GM04504 (cell line): ENCODE measurements around the gene KIF24.
"Not testable (repeated sequence)": the region's sequence is repeated elsewhere in the genome, so short reads cannot be mapped to it uniquely, and the experiment has no call there.

Experiments used
- DNase-seq: peaks from one replicate; pipeline ENCODE4 v3.0.0-alpha.2; 2012; ENCODE audit warnings: low read depth

KIF24 gene

DNA sequence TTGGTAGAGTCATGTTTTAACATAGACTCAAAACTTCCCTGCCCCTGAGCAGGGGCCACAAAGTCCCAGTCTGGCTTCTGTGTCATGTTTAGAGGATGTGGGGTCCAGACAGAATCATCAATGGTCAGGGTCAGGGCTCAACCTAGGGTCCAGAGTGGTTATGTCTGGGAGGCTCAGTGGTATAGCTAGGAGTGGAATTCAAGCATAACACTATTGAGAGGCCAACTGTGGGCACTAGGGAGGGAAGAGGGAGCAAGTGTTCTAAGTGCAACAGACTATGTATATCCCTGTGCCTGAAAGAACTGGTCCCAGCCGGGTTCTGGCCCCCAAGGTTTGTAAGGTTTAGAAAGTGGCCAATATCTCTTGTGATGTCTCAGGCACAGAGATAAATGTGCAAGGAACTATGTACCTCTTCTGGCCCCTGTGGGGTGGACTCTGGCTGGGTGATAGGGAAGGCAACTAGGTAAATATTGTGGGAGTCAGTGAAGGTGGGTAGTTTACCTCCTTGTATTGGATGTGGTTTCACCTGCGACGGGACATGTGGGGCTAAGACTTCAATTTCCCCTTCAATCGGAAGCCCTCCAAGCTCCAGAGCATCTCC, 33.6 kb upstream of the KIF24 start:
- no peak for DNase-seq

DNA sequence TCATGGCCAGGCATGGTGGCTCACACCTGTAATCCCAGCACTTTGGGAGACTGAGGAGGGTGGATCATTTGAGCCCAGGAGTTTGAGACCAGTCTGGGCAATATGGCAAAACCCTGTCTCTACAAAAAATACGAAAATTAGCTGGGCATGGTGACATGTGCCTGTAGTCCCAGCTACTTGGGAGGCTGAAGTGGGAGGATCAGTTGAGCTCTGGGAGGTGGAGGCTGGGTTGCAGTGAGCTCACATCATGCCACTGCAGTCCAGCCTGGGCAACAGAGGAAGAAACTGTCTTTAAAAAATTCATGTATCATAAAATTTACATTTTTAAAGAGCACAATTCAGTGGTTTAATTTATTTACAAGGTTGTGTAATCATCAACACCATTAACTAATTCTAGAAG, 23.9 kb upstream of the KIF24 start:
- not testable (repeated sequence) for DNase-seq

DNA sequence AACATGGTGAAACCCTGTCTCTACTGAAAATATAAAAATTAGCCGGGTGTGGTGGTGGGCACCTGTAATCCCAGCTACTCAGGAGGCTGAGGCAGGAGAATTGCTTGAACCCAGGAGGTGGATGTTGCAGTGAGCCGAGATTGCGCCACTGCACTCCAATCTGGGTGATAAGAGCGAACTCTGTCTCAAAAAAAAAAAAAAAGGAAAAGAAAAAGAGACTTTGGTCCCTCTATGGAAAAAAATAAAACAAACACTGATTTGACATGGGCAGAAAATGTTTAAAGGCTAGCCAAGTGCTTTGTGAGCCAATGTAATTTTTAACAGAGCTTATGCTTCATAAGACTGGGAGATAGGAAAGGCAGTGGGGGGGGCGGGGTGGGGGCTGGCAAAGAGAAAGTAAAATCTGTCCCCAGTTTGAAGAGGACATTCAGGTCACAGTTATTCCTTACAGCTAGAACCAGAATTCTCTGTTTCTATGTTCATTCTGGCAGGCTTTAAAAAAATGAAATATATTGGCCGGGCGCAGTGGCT, 23.1 kb upstream of the KIF24 start:
- DNase-seq = not testable (repeated sequence)

DNA sequence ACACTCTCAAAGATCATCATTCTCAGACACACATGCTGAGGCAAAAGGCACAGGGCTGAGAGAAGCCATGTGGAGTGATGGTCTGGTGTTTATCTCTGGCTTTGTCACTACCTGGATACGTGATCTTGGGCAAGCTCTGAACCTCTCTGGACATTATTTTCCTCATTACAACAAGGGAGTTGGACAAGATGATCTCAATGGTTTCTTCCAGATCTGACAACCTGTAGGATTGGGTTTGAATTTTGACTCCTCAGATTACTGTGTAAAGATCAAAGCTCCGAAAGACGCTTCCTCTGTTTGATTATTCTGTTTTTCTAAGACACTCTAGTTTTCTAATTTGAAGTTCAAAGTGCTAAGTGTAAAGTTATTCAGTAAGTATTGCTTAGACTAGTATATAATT, 20.3 kb upstream of the KIF24 start:
- no peak for DNase-seq

DNA sequence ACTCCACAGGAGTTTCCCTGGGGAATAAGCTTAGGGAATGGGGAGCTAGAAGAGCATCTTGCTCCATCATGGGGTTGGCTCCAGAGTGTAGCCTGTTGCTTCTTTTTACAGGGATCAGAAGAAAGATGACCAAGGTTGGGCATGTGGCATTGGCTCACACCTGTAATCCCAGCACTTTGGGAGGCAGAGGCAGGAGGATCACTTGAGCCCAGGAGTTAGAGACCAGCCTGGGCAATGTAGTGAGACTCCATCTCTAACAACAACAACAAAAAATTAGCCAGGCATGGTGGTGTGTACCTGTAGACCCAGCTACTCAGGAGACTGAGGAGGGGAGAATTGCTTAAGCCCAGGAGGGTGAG, 18.7 kb upstream of the KIF24 start:
- no peak for DNase-seq

DNA sequence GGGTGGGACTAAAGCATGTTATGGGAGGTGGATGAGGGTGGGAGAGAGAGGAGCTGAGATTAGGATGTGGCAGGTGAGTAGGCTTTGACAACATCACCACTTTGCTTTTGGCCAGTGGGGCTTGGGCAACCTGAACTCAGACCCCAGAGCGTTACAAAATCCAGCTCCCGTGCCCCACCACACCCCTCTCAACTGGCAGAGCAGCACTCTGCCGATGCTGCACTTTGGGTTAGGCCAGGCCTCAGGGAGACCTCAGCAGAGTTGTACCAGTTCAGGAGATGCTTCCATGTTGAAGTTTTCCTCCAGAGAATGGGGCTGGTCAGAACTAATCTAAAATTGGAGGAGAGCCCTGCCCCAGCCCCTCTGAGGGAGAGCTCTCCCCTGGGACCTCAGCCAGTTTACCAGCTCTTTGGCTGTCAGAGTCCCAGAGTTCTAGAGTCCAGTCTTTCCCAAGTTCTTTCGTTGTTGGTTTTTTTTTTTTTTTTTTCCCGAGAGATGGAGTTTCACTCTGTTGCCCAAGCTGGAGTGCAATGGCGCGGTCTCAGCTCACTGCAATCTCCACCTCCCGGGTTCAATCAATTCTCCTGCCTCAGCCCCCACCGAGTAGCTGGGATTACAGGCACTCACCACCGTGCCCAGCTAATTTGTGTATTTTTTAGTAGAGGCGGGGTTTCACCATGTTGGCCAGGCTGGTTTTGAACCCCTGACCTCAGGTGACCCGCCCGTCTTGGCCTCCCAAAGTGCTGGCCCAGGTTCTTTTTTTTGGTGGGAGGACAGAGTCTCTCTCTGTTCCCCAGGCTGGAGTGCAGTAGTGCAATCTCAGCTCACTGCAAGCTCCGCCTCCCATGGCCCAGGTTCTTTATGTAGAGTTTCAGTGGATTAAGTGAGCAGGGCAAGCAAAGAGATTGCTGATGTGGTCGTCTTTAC, 18.1 kb upstream of the KIF24 start:
- no peak for DNase-seq

DNA sequence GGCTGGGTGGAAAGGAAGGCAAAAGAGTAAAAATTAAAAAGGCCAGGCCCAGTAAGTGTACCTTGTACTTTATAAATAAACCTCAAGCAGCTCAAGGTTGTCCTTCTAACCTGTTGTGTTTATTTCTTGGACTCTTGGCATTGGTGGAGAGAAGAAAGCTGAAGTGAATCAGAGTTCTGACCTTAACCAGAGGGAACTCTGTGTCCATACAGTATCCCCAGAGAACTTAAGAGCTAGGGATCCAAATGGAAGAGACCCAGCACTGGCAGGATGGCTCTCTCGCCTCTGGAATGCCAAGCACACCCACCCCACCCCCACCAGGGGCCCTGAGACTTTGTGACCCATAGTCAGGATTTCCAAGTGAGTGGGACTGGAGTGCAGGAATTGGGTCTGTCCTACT, 14.5 kb upstream of the KIF24 start:
- DNase-seq = no peak

DNA sequence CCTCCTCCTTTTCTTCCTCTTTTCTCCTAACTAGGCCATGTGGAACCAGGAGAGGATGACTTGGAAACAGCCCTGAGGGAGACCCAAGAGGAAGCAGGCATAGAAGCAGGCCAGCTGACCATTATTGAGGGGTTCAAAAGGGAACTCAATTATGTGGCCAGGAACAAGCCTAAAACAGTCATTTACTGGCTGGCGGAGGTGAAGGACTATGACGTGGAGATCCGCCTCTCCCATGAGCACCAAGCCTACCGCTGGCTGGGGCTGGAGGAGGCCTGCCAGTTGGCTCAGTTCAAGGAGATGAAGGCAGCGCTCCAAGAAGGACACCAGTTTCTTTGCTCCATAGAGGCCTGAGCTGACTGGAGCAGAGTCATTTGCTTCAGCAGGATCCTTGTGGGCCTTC, 14.0 kb upstream of the KIF24 start:
- DNase-seq = no peak

DNA sequence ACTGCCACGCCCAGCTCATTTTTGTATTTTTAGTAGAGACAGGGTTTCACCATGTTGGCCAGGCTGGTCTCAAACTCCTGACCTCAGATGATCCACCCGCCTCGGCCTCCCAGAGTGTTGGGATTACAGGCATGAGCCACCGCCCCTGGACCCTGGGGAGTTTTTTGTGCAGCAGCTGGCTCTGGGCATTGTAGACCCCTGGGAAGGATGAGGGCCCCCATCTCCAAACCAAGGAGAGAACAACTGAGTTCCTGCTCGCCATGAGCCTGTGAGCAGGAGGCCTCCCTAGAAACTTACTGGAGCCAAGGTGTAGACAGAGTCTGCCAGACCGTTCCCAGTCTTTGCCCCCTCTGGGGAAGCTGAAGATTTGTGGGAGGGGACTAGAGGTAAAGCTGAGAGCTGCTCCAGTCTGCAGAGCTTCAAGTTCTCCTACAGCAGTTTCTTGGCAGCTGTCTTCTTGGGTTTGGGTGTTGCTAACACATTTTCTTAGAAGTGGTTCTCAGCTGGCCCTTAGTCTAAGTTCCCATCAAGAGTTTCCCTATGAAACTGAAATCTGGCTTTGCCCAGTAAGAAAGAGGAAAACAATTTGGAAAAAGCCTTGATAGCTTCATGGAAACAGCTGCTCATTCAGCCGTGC, 12.7 kb upstream of the KIF24 start:
- no peak for DNase-seq

DNA sequence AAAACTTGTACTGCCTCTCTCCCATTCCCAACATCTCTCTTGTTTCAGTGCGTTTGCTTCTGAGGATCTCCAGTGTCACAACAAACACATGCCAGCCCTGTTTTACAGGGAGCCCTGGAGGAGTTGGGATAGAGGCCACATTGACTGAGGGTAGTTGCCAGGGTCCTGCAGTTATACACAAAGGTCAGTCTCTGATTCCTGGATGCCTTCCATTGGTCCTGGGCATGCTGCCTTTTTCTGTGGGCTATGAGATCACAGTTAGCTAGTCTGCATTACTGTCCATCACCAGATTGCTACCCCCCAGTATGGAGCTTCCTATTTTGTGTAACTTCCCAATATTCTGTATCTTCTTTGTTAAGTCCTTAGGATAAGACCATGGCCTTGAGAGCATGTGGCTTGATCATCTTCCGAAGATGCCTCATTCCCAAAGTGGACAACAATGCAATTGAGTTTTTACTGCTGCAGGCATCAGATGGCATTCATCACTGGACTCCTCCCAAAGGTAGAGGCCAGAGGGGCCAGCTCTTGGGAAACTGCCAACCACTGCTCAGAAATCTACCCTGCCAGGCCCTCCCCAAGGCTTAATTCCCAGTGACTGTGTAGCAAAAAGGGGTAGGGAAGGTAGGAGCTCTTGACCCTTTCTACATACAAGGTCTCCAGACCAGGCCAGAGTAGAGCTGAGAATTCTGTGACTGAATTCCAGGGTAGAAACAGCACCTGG, 9.8 kb upstream of the KIF24 start:
- no peak for DNase-seq

DNA sequence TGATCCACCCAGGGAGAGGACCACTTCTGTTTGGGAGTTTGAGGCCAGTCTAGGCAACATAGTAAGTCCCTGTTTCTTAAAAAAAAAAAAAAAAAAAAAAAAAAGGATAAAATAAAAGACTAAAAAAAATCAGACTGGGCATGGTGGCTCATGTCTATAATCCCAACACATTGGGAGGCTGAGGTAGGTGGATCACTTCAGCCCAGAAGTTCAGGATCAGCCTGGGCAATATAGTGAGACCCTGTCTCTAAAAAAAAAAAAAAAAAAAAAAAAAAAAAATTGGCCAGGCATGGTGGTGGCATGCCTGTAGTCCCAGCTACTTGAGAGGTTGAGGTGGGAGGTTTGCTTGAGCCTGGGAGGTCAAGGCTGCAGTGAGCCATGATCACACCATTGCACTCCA, 9.0 kb upstream of the KIF24 start:
- not testable (repeated sequence) for DNase-seq

DNA sequence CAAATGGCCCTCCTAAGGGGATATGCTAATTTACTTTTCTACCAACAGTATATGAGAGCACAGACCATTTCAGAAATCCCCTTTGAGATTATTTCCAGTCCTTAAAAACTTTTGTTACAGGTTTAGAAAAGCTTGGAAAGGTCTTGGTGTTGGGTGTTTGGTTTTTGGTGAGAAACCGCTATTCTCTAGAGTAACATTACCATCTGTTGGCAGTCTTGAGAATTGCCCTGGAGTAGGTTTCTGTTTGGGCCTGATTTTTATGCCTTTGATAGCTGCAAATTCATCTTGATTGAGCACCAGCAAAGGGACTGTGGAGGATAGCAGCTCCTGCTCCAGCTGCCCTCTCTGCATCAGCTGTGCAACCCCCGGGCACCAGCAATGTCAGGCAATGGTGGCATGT, 8.3 kb upstream of the KIF24 start:
- no peak for DNase-seq

DNA sequence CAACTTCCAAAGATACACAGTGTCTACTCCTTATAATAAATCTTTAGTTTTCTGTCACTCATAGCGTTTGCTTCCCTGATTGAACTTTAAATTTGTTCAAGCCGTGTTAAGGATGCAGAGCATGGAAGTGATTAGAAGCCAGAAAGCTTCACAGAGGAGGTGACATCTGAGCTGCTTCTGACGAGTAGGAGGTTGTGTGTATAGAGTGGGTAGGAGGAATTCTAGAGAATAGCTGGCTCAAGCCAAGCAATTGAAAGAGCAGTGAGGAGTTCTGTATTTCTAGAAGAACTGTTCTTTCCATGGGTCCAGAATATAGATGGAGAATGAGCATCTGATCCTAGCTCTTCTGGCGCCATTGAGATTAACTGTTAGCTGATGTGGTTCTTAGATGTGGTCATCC, 6.3 kb upstream of the KIF24 start:
- no peak for DNase-seq

DNA sequence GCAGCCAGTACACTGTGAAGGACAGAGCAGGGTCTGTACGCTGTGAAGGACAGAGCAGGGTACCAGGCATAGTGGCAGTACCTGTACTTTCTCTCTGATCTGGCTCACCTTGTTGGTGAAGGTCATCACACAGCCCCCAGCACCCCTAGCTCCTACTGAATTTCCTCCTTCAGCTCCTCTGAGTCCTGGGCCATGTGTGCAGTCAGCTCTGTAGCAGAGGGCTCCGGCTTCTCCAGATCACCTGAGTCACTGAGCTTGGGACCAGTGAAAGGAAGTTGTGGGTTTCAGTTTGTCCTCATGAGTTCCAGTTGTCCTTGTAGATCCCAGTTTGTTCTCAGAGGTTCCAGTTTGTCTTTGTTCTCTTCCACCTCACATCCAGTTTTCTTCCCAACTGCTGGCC, 5.8 kb upstream of the KIF24 start:
- no peak for DNase-seq

DNA sequence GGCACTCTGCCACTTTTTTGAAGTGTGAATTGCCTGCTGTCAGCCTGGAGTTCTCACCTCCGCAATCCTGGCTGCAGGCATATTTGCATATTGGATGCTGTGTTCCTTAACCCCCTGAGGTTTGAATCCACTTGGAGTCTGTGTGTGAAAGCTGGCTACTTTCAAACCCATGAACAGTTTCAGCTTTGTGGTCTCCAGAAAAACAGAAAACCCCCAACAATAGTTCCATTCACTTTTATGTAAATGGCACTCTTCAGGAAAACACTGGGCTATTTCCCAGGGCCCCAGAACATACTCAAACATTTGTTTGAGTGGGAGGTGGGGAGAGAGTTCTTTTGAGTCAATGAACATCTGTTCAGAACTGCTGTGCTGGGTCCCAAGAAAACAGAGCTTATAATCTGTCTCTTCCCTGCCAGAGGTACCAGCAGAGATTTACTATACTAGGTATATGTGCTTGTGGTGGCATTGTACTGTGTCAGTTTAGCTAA, 5.3 kb upstream of the KIF24 start:
- no peak for DNase-seq

DNA sequence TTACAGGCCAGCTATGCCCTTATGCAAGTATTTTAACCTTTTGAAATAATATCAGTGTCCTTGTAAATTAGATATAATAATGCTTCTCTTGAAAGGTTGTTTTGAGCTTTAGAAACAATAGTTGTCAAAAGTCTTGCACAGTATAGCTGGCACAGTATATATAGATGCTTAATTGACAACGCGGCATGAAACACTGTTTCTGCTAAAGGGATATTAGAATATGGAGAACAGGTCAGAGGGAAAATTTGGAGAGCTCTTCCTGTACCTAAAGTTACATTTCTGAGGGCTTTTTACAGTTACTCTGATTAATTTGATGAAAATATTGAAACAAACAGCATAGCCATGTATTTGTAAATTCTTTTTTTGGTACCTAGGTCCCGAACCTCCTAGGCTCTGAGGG, 4.8 kb upstream of the KIF24 start:
- no peak for DNase-seq

DNA sequence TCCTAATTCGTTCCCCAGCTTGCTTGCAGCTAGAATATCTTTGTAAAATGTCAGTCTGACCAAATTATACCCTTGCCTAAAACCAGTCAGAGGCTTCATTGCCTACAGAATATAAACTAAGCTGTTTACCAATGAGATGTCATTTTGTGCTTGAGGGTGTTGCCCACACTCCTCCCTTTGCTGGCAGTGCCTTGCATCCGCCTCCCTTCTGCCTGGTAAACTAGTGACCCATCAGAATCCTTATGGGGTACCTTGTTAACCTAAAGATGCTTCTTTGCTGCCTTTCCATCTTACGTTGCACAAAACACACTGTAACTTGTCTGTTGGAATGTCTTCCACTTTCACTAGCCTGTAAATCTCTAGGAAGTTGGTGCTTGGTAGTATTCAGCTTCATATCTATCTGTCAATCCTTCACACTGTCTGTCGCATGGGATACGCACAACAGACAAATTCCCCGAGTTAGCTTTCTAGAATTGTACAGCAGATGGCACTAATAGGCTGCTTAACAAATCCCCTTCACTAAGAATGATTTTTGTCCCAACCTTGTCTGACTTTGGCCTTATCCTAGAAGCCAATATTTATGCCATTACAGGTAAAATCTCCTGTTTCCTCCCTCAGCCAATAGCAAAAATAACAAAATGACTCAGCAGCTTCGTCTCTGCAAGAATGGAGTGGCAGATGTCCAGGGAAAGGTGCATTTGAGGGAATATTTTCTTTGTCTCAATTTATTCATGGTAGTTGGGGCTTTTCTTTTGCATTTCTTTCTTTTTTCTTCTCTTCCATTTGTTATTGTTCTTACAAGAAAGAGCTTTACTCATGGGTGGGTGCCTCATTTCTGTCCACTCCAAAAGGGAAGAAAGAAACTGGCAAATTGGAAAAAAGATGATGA, 3.3 kb upstream of the KIF24 start:
- peak; percentile 17 for DNase-seq

DNA sequence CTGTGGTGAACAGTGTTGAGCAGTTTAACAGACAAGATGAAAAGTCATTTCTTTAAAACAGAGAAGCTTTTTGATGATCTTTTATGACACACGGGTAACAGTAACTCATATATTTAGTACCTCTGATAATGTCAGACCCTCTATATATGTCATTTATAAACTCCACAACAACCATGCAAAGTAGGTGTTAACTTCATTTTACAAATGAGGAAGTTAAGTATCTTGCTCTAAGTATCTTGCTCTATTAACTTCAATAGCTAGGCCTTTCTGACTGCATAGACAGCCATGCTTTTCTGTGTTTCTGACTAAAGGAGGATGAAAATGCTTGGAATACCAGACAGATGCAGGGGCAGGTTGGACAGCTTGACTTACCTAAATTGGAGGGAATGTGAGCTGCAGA, 2.1 kb upstream of the KIF24 start:
- no peak for DNase-seq

DNA sequence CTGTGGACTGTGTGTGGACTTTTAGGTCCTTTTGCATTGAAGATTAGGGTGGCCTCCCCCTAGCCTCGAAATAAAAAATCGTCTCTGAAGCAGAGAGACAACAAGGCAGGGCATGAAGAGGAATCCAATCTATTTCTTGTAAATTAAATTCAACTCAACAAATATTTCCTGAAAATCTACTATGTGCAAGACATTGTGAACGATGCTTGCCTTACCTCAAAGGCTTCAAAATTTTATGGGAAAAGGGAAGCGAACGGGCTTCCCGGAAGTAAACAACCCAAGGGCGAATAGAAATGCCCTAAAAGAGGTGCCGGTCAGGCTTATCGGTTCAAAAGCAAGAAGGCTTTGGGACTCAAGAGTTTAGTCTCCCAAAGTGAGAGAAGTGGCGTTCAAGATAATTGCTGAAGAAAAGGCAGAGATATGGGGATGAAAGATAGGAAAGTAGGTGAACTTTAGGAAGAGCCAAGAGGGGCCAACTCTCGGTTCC, 525 bp downstream of the KIF24 start:
- no peak for DNase-seq

DNA sequence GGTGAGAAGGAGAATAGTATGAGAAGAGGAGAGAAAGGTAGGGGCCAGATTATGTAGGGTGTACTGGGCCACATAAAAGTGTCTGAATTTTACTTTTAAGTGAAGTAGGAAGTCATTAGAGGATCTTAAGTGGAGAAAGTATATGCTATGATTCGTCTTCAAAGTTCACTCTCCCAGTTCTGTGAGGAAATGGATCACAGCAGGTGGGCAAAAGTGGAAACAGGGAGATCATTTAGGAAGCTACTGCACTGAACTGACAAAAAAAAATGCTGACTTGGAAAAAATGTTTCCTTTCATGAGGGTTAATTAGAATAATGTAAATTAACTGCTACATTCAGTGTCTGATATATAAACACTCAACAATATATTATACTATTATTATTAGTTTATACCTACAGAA, 2.4 kb downstream of the KIF24 start:
- no peak for DNase-seq
